Pons (tissue), 1 donor: ENCODE data around the gene DGKB.

Experiments used
- DNase-seq: peaks from one replicate; pipeline ENCODE4 v3.0.0-alpha.2; 2016; ENCODE audit warnings: low spot score

Gene DGKB

GRCh38 chr7:14207138-14207537, 695.4 kb downstream of the DGKB start:
- DNase-seq, result no peak

GRCh38 chr7:14206121-14206520, 696.4 kb downstream of the DGKB start:
- DNase-seq, result no peak

GRCh38 chr7:14201353-14201752, 701.2 kb downstream of the DGKB start:
- DNase-seq, result no peak

DNA sequence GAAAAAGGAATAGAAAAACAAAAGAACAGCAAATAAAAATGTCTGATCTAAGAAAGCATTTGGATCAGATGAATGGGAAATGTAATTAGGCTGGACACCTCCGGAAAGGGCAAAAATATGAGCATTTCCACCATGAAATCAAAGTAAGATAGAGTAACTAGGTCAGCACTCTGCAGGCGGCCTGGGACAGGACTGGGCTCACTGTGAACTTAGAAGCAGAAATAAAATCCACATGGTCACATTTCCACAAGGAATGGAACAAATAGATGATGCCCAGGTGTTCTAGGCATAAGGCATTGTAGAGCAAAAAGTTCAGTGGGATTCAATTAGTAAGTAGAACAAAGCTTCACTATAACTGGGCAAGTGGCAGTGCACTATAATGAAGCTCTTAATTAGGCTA, 703.2 kb downstream of the DGKB start:
- DNase-seq, result peak; percentile 14

DNA sequence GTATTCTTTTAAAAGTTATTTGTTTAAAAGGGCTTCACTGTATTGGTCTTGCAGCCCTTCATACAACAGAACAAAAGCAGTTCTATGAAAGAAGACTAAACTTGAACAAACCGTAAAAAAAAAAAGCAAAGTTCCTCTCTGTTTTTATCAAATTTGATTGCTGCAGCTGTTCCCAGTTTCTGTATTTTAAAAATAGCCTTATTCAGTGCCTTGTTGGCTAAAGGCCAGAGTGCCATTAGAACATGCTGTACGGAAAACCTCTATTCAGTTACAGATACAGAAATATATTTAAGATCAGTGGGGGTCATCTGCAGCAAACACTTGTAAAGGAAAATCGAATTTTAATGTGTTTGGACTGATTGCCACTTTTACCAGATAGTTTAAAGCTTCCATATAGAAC, 705.3 kb downstream of the DGKB start:
- DNase-seq, result peak; percentile 25

- DNase-seq, result no peak
These were observed 706.0 kb downstream of the DGKB start for GRCh38 chr7:14196555-14196954.

GRCh38 chr7:14195871-14196270, 706.7 kb downstream of the DGKB start:
- DNase-seq, result no peak

GRCh38 chr7:14195079-14195478, 707.5 kb downstream of the DGKB start:
- peak; percentile 59 for DNase-seq

DNA sequence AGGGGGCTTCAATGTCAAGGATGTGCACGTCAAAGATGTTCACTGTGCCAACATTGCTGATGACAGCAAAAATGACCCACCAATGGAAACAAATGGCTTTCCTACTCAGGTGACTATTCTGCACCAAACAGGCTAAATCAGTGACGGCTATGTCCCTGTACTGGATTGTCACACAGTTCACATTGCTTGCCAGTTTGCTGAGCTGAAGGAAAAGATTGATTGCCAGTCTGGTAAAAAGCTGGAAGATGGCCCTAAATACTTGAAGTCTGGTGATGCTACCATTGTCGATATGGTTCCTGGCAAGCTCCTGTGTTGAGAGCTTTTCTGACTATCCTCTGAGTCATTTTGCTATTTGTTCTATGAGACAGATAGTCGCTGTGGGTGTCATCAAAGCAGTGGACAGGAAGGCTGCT, 710.9 kb downstream of the DGKB start:
- peak; percentile 15 for DNase-seq

DNA sequence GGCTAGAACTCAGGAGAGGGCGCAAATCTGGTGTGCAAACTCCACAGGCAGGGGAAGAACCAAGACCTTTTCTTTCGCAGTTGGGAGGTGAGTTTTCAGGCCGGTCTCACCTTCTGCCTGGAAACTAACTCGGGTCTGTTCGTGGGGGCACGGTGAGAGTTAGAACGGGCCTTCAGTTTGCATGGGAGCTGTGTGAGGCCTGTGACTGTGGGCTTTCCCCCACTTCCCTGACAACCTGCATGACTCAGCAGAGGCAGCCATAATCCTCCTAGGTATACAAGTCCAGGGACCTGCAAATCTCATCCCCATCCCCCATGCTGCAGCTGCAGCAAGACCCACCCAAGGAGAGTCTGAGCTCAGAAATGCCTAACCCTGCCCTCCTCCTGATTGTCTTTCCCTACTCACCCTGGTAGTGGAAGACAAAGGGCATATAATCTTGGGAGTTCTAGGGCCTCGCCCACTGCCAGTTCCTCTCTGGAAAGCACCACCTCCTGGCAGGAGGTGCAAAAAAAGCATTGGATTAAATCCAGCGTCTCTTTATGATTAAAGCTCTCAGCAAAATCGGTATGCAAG, 718.2 kb downstream of the DGKB start:
- DNase-seq, result no peak

DNA sequence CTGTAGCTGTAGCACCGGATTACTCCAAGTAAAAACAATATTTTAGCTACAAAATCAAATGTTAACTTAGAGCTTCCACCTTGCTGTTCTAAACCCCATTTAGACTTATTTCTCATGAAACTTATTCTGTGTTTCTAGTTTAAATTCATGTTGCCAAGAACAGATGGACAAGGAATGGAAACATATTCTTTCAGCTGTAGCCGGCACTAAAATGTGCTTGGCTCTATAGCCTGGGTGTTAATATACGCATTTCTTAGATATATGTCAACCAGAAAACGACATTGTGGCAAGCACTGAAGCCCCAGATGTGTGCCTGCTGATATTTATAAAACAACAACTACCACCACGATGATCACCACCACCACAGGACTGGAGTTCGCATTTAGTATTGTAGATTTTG, 722.8 kb downstream of the DGKB start:
- no peak for DNase-seq

- DNase-seq, result no peak
These were observed 724.7 kb downstream of the DGKB start for GRCh38 chr7:14177876-14178275.

GRCh38 chr7:14170872-14171271, 731.7 kb downstream of the DGKB start:
- DNase-seq, result no peak

- no peak for DNase-seq
These were observed 744.4 kb downstream of the DGKB start for GRCh38 chr7:14158111-14158510.

DNA sequence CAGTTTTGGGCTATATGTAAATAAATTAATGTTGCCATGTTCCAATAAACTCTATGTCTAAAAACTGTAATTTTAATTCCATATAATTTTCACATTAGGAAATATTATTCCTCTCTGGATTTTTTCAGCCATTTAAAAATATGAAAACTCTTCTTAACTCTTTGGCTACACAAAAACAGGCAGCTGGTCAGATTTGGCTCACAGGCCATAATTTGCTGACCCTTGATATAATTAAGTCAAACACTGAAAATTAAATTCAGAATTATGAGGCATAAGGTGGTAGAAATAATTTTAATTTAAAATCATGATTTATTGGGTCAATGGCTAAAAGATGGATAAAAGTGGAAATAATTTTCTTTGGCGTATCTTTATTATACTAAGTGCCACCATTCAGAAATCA, 746.1 kb downstream of the DGKB start:
- no peak for DNase-seq

DNA sequence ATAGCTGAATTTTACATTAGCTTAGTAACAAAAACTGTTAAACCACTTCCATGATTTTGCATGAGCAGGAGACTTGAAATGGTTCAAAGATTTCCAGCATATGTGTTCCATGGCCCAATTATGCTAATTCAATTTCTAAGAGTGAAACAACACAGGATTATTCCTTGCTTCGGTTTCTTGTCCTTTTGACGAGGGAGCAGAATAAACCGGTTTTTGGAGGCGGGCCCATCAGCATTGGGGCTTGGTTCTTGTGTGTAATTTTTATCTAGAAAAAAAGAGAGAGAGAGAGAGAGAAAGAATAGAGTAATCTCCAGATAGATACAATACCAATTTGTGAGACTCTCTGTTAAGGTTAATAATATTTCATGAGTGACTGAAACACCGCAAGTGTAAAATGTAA, 753.6 kb downstream of the DGKB start:
- no peak for DNase-seq

DNA sequence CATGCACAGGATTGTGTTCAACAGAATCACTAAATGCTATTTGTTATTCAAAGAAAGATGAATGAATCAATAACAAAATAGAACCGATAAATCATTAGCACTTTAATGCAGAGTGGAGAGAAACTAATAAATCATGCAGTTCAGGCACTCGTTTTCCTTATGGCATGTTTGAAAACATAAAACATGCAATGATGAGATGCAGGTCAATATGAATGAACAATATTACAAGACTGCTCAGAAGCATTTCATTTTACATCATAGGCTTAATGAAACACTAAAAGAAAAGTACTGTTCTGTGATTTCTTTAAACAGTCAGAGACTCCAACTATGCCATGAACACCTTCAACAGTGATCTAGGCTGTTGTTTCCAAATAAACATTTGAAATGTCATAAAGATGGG, 755.0 kb downstream of the DGKB start:
- no peak for DNase-seq

GRCh38 chr7:14144538-14144937, 758.0 kb downstream of the DGKB start:
- DNase-seq, result no peak

- DNase-seq, result no peak
These were observed 758.4 kb downstream of the DGKB start for GRCh38 chr7:14144109-14144508.

DNA sequence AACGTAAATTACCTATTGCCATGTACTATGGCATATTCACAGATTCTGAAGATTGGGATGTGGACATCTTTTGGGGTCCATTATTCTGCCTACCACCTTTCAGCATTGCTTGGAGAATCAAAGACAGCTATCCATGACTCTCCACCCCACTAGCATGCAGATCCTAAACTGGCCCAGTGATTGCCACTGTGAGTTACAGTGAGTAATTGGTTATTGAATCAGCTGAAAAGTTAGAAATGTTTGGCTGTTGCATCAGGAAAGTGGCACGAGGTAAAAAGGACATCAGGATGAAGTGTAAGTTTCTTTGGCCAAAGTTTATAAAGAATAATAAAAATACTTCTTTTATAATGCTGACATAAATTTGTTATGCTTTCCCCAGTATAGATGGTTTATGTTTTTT, 764.9 kb downstream of the DGKB start:
- DNase-seq, result no peak

GRCh38 chr7:14133752-14134151, 768.8 kb downstream of the DGKB start:
- no peak for DNase-seq

DNA sequence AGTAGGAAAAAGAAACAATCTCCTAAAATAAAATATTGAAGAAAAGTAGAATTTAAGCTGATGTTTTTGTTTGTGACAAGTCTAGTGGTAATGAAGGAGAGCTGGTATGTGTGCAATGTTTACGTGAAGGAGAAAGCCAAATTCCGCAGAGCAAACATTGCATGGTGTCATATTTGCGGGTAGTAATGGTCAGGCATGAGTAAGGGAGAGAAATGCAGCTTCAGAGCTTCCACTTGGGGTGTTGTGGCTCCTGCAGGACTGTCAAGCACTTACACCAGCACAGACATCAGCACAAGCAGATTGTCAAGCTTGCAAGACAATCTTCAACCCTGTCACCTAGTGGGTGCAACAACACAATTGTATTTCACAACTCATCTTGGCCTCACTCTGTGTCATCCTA, 776.6 kb downstream of the DGKB start:
- no peak for DNase-seq

DNA sequence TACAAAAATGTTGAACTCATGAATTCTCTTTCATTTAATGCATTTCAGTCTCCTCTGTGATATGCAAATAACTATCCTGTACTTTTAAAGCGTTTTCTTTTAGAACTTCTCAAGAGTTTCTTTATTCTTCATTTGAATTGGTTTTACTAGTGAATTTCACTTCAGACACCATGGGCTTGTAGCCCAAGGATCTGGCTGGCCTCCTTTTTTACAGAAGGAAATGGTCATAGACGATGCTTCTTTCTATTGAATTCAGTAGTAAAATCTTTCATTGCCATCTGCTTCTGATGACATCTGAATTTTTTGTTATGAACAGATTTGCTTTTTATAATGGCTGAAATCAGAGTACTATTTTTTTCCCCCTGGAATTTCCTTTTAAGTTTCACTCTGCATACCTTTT, 777.8 kb downstream of the DGKB start:
- DNase-seq, result no peak

GRCh38 chr7:14123923-14124322, 778.6 kb downstream of the DGKB start:
- DNase-seq, result no peak

DNA sequence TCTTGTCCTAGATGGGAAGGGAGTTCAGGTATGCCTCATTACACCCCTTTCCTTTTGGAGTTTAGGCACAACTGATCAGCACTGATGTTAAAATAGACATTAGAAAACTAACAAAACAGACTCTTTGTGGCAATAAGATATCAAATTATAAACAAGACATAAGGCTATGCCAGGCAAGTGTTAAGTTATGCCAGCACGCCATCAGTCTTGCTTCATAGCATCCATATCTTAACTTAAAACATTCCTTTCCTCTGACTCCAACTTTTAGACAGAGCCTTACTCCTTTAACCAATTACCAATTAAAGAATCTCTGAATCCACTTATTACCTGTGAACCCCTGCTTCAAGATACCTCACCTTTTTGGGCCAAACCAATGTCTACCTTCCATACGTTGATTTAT, 786.9 kb downstream of the DGKB start:
- DNase-seq, result no peak
